Neural cell (in vitro differentiated cells): Measurements from ENCODE around the gene LETM1. TPM values are rescaled to one million over a fixed set of nuclear protein-coding genes. Genes with fewer than 3 reads are reported as not detected.

Experiments
- H2AFZ ChIP-seq: fragments of 200-600, 300-800 bp; sonication (generic), shearing (Covaris generic); 2 replicates; pipeline ENCODE4 v1.6.0; 2014; ENCODE audit warnings: low read depth, mild to moderate bottlenecking, antibody characterized with exemption, low read length, moderate library complexity
- H3F3A ChIP-seq: fragments of 200-600 bp; shearing (Covaris generic); 2 replicates; pipeline ENCODE4 v1.6.1; 2016; ENCODE audit warnings: mild to moderate bottlenecking, moderate library complexity, mixed read lengths, antibody characterized with exemption, low read length; ENCODE audit not compliant: insufficient read depth, poor library complexity, severe bottlenecking
- H3K27ac ChIP-seq: fragments of 200-600, 300-800 bp; sonication (generic), shearing (Covaris generic); 2 replicates; pipeline ENCODE4 v1.5.1; 2014; ENCODE audit warnings: mild to moderate bottlenecking, low read length, moderate library complexity
- H3K27me3 ChIP-seq: fragments of 300-800, 200-600 bp; sonication (generic), shearing (Covaris generic); 2 replicates; pipeline ENCODE4 v1.6.0; 2014; ENCODE audit warnings: mild to moderate bottlenecking, low read depth, low read length, moderate library complexity; ENCODE audit not compliant: insufficient read depth
- H3K36me3 ChIP-seq: fragments of 300-800, 200-600 bp; sonication (generic), shearing (Covaris generic); 2 replicates; pipeline ENCODE4 v1.5.1; 2014; ENCODE audit warnings: mild to moderate bottlenecking, antibody characterized with exemption, low read length, moderate library complexity; ENCODE audit not compliant: insufficient read depth
- H3K4me2 ChIP-seq: fragments of 300-800, 200-600 bp; sonication (generic), shearing (Covaris generic); 2 replicates; pipeline ENCODE4 v1.6.0; 2014; ENCODE audit warnings: mild to moderate bottlenecking, low read length
- H3K4me3 ChIP-seq: fragments of 300-800, 200-600 bp; sonication (generic), shearing (Covaris generic); 2 replicates; pipeline ENCODE4 v1.5.1; 2014; ENCODE audit warnings: mild to moderate bottlenecking, low read length, moderate library complexity
- H3K79me2 ChIP-seq: fragments of 200-600 bp; shearing (Covaris generic); replicated peaks from 2 replicates; pipeline ENCODE4 v1.6.0; 2014; ENCODE audit warnings: mild to moderate bottlenecking, low read length, moderate library complexity; ENCODE audit not compliant: insufficient read depth
- H3K9ac ChIP-seq: fragments of 300-800, 200-600 bp; sonication (generic), shearing (Covaris generic); 2 replicates; pipeline ENCODE4 v1.6.1; 2016; ENCODE audit warnings: mild to moderate bottlenecking, low read length, mixed read lengths
- H3K9me2 ChIP-seq: fragments of 200-600 bp; shearing (Covaris generic); 2 replicates; pipeline ENCODE4 v1.6.1; 2016; ENCODE audit warnings: mild to moderate bottlenecking, low read length, mixed read lengths; ENCODE audit not compliant: insufficient read depth
- H3K9me3 ChIP-seq: fragments of 200-600, 300-800 bp; sonication (generic), shearing (Covaris generic); 2 replicates; pipeline ENCODE4 v1.6.1; 2016; ENCODE audit warnings: mild to moderate bottlenecking, mixed run types, low read length, moderate library complexity, mixed read lengths
- H4K20me1 ChIP-seq: fragments of 200-600 bp; shearing (Covaris generic); 2 replicates; pipeline ENCODE4 v1.6.1; 2016; ENCODE audit warnings: mild to moderate bottlenecking, mixed run types; ENCODE audit not compliant: insufficient read depth
- EP300 ChIP-seq: fragments of 450-650 bp; conservative IDR thresholded peaks from 2 replicates; pipeline ENCODE4 v1.6.1; 2014; ENCODE audit warnings: antibody characterized with exemption, mild to moderate bottlenecking, moderate library complexity; ENCODE audit not compliant: poor library complexity, severe bottlenecking
- EZH2 ChIP-seq: fragments of 200-600, 300-800 bp; shearing (Covaris generic), sonication (generic); IDR thresholded peaks from 2 replicates; pipeline ENCODE4 v1.6.1; 2014; ENCODE audit warnings: antibody characterized with exemption, low read length, borderline replicate concordance, mild to moderate bottlenecking; ENCODE audit not compliant: insufficient read depth, poor library complexity, severe bottlenecking
- MXI1 ChIP-seq: fragments of 450-650 bp; conservative IDR thresholded peaks from 2 replicates; pipeline ENCODE4 v1.6.1; 2014; ENCODE audit warnings: antibody characterized with exemption, mild to moderate bottlenecking; ENCODE audit not compliant: poor library complexity, severe bottlenecking
- POLR2AphosphoS5 ChIP-seq: IDR thresholded peaks from 2 replicates; pipeline ENCODE4 v1.6.1; 2012
- RAD21 ChIP-seq: fragments of 450-650 bp; conservative IDR thresholded peaks from 2 replicates; pipeline ENCODE4 v1.6.1; 2014; ENCODE audit warnings: antibody characterized with exemption, mild to moderate bottlenecking, moderate library complexity
- SMC3 ChIP-seq: fragments of 450-650 bp; conservative IDR thresholded peaks from 2 replicates; pipeline ENCODE4 v1.6.1; 2014; ENCODE audit warnings: antibody characterized with exemption, mild to moderate bottlenecking, moderate library complexity; ENCODE audit not compliant: poor library complexity
- TAF1 ChIP-seq: IDR thresholded peaks from 2 replicates; pipeline ENCODE4 v1.6.1; 2012; ENCODE audit warnings: low read depth
- polyA plus RNA-seq: library from polyadenylated mRNA; depleted of rRNA; stranded (reverse); fragments of >200 nt; gene quantifications from 2 replicates; pipeline ENCODE4 v1.2.3, GENCODE V29; 2014
- TF ChIP-seq, protein P1 (sequence below): fragments of 450-650 bp; IDR thresholded peaks from 2 replicates; pipeline ENCODE4 v1.5.1; 2014; ENCODE audit warnings: antibody characterized with exemption, mild to moderate bottlenecking, moderate library complexity; ENCODE audit not compliant: poor library complexity, severe bottlenecking
- TF ChIP-seq, protein P2 (sequence below): IDR thresholded peaks from 2 replicates; pipeline ENCODE4 v1.6.1; 2012; ENCODE audit warnings: borderline replicate concordance

LETM1 gene
- polyA plus RNA-seq, 1 donor from 2014 or later: 38.9 TPM

DNA sequence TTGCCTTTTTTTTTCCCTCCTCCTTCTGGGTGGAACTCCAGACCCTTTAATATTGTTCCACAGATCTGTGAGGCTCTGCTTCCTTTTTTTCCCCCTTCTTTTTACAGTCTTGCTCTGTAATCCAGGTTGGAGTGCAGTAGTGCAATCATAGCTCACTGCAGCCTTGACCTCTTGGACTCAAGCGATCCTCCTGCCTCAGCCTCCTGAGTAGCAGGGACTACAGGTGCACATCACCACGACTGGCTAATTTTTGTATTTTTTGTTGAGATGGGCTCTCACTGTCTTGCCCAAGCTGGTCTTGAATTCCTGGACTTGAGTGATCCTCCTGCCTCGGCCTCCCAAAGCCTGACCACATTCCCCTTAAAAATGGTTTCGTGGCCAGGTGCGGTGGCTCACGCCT lies 42.1 kb upstream of the LETM1 start:
- Histone ChIP-seq H3K9me2 (no peaks in the 10 kb centered on the region), H3F3A (no peaks in the 10 kb centered on the region), H3K9ac (no peak overlapping the region), H3K27me3 (no peaks in the 10 kb centered on the region), H3K4me3 (no peak overlapping the region), H4K20me1 (peaks cover 8% of the 10 kb centered on the region), H3K36me3 (peaks cover 3% of the 10 kb centered on the region), H3K79me2 (peaks cover 75% of the 10 kb centered on the region), H3K4me2 (no peak overlapping the region), H3K9me3 (no peaks in the 10 kb centered on the region), H2AFZ (no peak overlapping the region), H3K27ac (no peak overlapping the region)
- TF ChIP-seq SMC3 (no peak), EP300 (no peak), TAF1 (no peak), POLR2AphosphoS5 (no peak)

DNA sequence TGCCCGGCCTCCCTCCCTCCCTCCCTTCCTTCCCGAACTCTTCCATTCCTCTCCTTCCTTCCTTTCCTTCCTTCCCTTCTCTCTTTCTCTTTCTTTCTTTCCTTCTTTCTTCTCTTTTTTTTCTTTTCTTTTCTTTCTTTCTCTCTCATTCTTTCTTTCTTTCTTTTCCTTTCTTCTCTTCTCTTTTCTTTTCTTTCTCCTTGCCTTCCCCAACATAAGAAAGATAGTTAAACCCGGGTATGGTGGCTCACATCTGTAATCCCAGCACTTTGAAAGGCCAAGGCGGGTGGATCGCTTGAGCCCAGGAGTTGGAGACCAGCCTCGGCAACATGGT lies 40.7 kb upstream of the LETM1 start:
- TF ChIP-seq RAD21: no peak
- TF ChIP-seq, protein P1, sequence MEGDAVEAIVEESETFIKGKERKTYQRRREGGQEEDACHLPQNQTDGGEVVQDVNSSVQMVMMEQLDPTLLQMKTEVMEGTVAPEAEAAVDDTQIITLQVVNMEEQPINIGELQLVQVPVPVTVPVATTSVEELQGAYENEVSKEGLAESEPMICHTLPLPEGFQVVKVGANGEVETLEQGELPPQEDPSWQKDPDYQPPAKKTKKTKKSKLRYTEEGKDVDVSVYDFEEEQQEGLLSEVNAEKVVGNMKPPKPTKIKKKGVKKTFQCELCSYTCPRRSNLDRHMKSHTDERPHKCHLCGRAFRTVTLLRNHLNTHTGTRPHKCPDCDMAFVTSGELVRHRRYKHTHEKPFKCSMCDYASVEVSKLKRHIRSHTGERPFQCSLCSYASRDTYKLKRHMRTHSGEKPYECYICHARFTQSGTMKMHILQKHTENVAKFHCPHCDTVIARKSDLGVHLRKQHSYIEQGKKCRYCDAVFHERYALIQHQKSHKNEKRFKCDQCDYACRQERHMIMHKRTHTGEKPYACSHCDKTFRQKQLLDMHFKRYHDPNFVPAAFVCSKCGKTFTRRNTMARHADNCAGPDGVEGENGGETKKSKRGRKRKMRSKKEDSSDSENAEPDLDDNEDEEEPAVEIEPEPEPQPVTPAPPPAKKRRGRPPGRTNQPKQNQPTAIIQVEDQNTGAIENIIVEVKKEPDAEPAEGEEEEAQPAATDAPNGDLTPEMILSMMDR: no peak
- TF ChIP-seq, protein P2, sequence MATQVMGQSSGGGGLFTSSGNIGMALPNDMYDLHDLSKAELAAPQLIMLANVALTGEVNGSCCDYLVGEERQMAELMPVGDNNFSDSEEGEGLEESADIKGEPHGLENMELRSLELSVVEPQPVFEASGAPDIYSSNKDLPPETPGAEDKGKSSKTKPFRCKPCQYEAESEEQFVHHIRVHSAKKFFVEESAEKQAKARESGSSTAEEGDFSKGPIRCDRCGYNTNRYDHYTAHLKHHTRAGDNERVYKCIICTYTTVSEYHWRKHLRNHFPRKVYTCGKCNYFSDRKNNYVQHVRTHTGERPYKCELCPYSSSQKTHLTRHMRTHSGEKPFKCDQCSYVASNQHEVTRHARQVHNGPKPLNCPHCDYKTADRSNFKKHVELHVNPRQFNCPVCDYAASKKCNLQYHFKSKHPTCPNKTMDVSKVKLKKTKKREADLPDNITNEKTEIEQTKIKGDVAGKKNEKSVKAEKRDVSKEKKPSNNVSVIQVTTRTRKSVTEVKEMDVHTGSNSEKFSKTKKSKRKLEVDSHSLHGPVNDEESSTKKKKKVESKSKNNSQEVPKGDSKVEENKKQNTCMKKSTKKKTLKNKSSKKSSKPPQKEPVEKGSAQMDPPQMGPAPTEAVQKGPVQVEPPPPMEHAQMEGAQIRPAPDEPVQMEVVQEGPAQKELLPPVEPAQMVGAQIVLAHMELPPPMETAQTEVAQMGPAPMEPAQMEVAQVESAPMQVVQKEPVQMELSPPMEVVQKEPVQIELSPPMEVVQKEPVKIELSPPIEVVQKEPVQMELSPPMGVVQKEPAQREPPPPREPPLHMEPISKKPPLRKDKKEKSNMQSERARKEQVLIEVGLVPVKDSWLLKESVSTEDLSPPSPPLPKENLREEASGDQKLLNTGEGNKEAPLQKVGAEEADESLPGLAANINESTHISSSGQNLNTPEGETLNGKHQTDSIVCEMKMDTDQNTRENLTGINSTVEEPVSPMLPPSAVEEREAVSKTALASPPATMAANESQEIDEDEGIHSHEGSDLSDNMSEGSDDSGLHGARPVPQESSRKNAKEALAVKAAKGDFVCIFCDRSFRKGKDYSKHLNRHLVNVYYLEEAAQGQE: no peak
- TF ChIP-seq EZH2: no peak
- TF ChIP-seq EP300: no peak
- TF ChIP-seq POLR2AphosphoS5: no peak
- TF ChIP-seq TAF1: no peak
- TF ChIP-seq SMC3: no peak
- TF ChIP-seq MXI1: no peak
- H3K79me2 ChIP-seq: peaks cover 75% of the 10 kb centered on the region
- peaks cover 5% of the 10 kb centered on the region for H4K20me1 ChIP-seq

More for the DNA sequence above, 40.7 kb upstream of the LETM1 start:
- Histone ChIP-seq H3F3A (no peaks in the 10 kb centered on the region), H3K9me3 (no peaks in the 10 kb centered on the region), H3K9me2 (no peaks in the 10 kb centered on the region), H3K27me3 (no peaks in the 10 kb centered on the region), H3K27ac (no peak overlapping the region), H2AFZ (no peak overlapping the region), H3K4me3 (no peak overlapping the region), H3K9ac (no peak overlapping the region), H3K36me3 (peaks cover 1% of the 10 kb centered on the region), H3K4me2 (no peak overlapping the region)
